T-helper 17 cell (primary cell): ENCODE data around the gene NANP. TPM values are rescaled to one million over a fixed set of nuclear protein-coding genes. Genes with fewer than 3 reads are reported as not detected.

Experiments used
- ATAC-seq: fragments of 150-1000 bp; cut with Tn5 transposase; 2 replicates; pipeline ENCODE4 v1.10.0; 2021; ENCODE audit warnings: mild to moderate bottlenecking, moderate library complexity
- DNase-seq, 3 donors: peaks; one replicate each; pipeline versions ENCODE4 v3.0.0 to v3.0.0-alpha.2; 2020 to 2021
- H3K9me3 ChIP-seq: one replicate; pipeline ENCODE4 v1.7.0; 2013; ENCODE audit warnings: low read length, mild to moderate bottlenecking; ENCODE audit not compliant: control insufficient read depth, poor library complexity, severe bottlenecking
- H3K27ac Mint-ChIP-seq: one replicate; pipeline ENCODE4 v1.8.0; 2022; ENCODE audit warnings: mild to moderate bottlenecking, moderate library complexity, mixed read lengths
- H3K27me3 Mint-ChIP-seq: one replicate; pipeline ENCODE4 v1.8.0; 2022; ENCODE audit warnings: mixed read lengths
- H3K36me3 Mint-ChIP-seq: one replicate; pipeline ENCODE4 v1.8.0; 2022; ENCODE audit warnings: low read depth, mixed read lengths
- H3K4me1 Mint-ChIP-seq: one replicate; pipeline ENCODE4 v1.8.0; 2022; ENCODE audit warnings: mild to moderate bottlenecking, mixed read lengths
- H3K4me3 Mint-ChIP-seq: one replicate; pipeline ENCODE4 v1.8.0; 2022; ENCODE audit warnings: mild to moderate bottlenecking, moderate library complexity, mixed read lengths
- total RNA-seq, 4 donors: library from RNA in 2 of 4; stranded (reverse) in 2 of 4; gene quantifications; one replicate each; pipeline ENCODE4 v1.2.3 and lab custom pipeline; 2022 to 2026

The NANP gene
- total RNA-seq, 2 donors from 2014 or later = 1.2 to 1.8 TPM

- DNase-seq = no peak
- no peak for ATAC-seq
- peaks cover 3% of the 10 kb centered on the region for H3K36me3 Mint-ChIP-seq
- H3K27ac Mint-ChIP-seq = no peak overlapping the region
- no peaks in the 10 kb centered on the region for H3K9me3 ChIP-seq
- peaks cover 5% of the 10 kb centered on the region for H3K4me1 Mint-ChIP-seq
- H3K4me3 Mint-ChIP-seq = no peak overlapping the region
- no peaks in the 10 kb centered on the region for H3K27me3 Mint-ChIP-seq
Observed at GRCh38 chr20:25573288-25574251, 50.2 kb downstream of the NANP start.

GRCh38 chr20:25571817-25572216 is 52.0 kb downstream of the NANP start:
- no peak for ATAC-seq

GRCh38 chr20:25571240-25571639 is 52.6 kb downstream of the NANP start:
- H3K9me3 ChIP-seq = no peaks in the 10 kb centered on the region
- Mint-ChIP-seq H3K27ac (no peak overlapping the region), H3K27me3 (no peaks in the 10 kb centered on the region), H3K4me3 (no peak overlapping the region), H3K4me1 (peaks cover 10% of the 10 kb centered on the region), H3K36me3 (peaks cover 4% of the 10 kb centered on the region)
- no peak for DNase-seq
- no peak for ATAC-seq

More at GRCh38 chr20:25571817-25572216, 52.0 kb downstream of the NANP start:
- peaks cover 10% of the 10 kb centered on the region for H3K4me1 Mint-ChIP-seq
- no peak overlapping the region for H3K27ac Mint-ChIP-seq
- no peaks in the 10 kb centered on the region for H3K9me3 ChIP-seq
- H3K27me3 Mint-ChIP-seq = no peaks in the 10 kb centered on the region
- H3K36me3 Mint-ChIP-seq = peaks cover 4% of the 10 kb centered on the region
- H3K4me3 Mint-ChIP-seq = no peak overlapping the region
- no peak for DNase-seq

- DNase-seq (no peak), ATAC-seq (no peak)
- Mint-ChIP-seq H3K4me3 (no peak overlapping the region), H3K27me3 (no peaks in the 10 kb centered on the region), H3K36me3 (peaks cover 2% of the 10 kb centered on the region), H3K4me1 (peaks cover 13% of the 10 kb centered on the region), H3K27ac (no peak overlapping the region)
- H3K9me3 ChIP-seq = no peaks in the 10 kb centered on the region
Observed at GRCh38 chr20:25570148-25570530, 53.7 kb downstream of the NANP start.

- Mint-ChIP-seq H3K4me3 (no peak overlapping the region), H3K27me3 (no peaks in the 10 kb centered on the region), H3K36me3 (peaks cover 3% of the 10 kb centered on the region), H3K4me1 (peaks cover 18% of the 10 kb centered on the region), H3K27ac (no peak overlapping the region)
- ATAC-seq (no peak), DNase-seq (no peak)
- H3K9me3 ChIP-seq = no peaks in the 10 kb centered on the region
Observed at GRCh38 chr20:25567286-25567685, 56.5 kb downstream of the NANP start.

GRCh38 chr20:25566821-25567220 is 57.0 kb downstream of the NANP start:
- ATAC-seq (no peak), DNase-seq (no peak)
- no peak overlapping the region for H3K27ac Mint-ChIP-seq
- peaks cover 18% of the 10 kb centered on the region for H3K4me1 Mint-ChIP-seq
- H3K36me3 Mint-ChIP-seq = peaks cover 3% of the 10 kb centered on the region
- H3K4me3 Mint-ChIP-seq = no peak overlapping the region
- no peaks in the 10 kb centered on the region for H3K27me3 Mint-ChIP-seq
- H3K9me3 ChIP-seq = no peaks in the 10 kb centered on the region

- no peaks in the 10 kb centered on the region for H3K9me3 ChIP-seq
- Mint-ChIP-seq H3K36me3 (peaks cover 3% of the 10 kb centered on the region), H3K27ac (no peak overlapping the region), H3K27me3 (no peaks in the 10 kb centered on the region), H3K4me1 (peaks cover 13% of the 10 kb centered on the region), H3K4me3 (no peak overlapping the region)
- ATAC-seq = no peak
- DNase-seq = no peak
Observed at GRCh38 chr20:25565578-25566157, 58.1 kb downstream of the NANP start.

- no peaks in the 10 kb centered on the region for H3K9me3 ChIP-seq
- Mint-ChIP-seq H3K27ac (no peak overlapping the region), H3K4me1 (peaks cover 13% of the 10 kb centered on the region), H3K27me3 (no peaks in the 10 kb centered on the region), H3K36me3 (peaks cover 3% of the 10 kb centered on the region), H3K4me3 (no peak overlapping the region)
- ATAC-seq (no peak), DNase-seq (no peak)
Observed at GRCh38 chr20:25563876-25564275, 59.9 kb downstream of the NANP start.

GRCh38 chr20:25563362-25563761 is 60.5 kb downstream of the NANP start:
- no peaks in the 10 kb centered on the region for H3K27me3 Mint-ChIP-seq
- no peak for ATAC-seq

More at GRCh38 chr20:25563362-25563761, 60.5 kb downstream of the NANP start:
- Mint-ChIP-seq H3K36me3 (peaks cover 3% of the 10 kb centered on the region), H3K4me1 (peaks cover 13% of the 10 kb centered on the region), H3K4me3 (no peak overlapping the region), H3K27ac (no peak overlapping the region)
- no peaks in the 10 kb centered on the region for H3K9me3 ChIP-seq
- DNase-seq = no peak

Other genes with a start within 250 kb of the NANP start
- 10 to 100 TPM; 12.5 to 22.7 TPM for gene ABHD12, start 233.2 kb downstream of the NANP start, total RNA-seq
- under 1 TPM; 0.39 to 0.80 TPM for gene GINS1, start 216.3 kb downstream of the NANP start, total RNA-seq
- gene NINL, start 38.5 kb downstream of the NANP start, total RNA-seq = 1 to 10 TPM; 1.1 to 5.0 TPM
- 10 to 100 TPM; 14.8 to 16.2 TPM for gene ZNF337, start 72.8 kb upstream of the NANP start, total RNA-seq